ENCODE measurements around the gene LRP1.

- TF ChIP-seq, protein P1, sequence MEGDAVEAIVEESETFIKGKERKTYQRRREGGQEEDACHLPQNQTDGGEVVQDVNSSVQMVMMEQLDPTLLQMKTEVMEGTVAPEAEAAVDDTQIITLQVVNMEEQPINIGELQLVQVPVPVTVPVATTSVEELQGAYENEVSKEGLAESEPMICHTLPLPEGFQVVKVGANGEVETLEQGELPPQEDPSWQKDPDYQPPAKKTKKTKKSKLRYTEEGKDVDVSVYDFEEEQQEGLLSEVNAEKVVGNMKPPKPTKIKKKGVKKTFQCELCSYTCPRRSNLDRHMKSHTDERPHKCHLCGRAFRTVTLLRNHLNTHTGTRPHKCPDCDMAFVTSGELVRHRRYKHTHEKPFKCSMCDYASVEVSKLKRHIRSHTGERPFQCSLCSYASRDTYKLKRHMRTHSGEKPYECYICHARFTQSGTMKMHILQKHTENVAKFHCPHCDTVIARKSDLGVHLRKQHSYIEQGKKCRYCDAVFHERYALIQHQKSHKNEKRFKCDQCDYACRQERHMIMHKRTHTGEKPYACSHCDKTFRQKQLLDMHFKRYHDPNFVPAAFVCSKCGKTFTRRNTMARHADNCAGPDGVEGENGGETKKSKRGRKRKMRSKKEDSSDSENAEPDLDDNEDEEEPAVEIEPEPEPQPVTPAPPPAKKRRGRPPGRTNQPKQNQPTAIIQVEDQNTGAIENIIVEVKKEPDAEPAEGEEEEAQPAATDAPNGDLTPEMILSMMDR (IDR thresholded peaks at IDR 0.05; ENCODE audit: low read length) = no peak
- no peak for TF ChIP-seq EZH2 (optimal IDR thresholded peaks at IDR 0.05; ENCODE audit: low read depth, low read length)
These were observed 20.4 kb downstream of the LRP1 start for GRCh38 chr12:57148469-57149244.

Measured in MM.1S (cell line).